Suprapubic skin (tissue), 4 donors: ENCODE measurements around the gene PCBP3. TPM values are rescaled to one million over a fixed set of nuclear protein-coding genes. Genes with fewer than 3 reads are reported as not detected.
"Not testable (repeated sequence)": the region's sequence is repeated elsewhere in the genome, so short reads cannot be mapped to it uniquely, and the experiment has no call there.

Source experiments
- DNase-seq, 2 donors: peaks; one replicate each; pipeline ENCODE4 v3.0.0-alpha.2; 2019; ENCODE audit warnings: low spot score in 2 of 2
- H3K27ac ChIP-seq: fragments of 200-600 bp; sonication (generic); one replicate; pipeline ENCODE4 v1.5.1; 2019
- H3K27me3 ChIP-seq: fragments of 200-600 bp; sonication (generic); one replicate; pipeline ENCODE4 v1.5.1; 2019
- H3K36me3 ChIP-seq: fragments of 200-600 bp; sonication (generic); one replicate; pipeline ENCODE4 v1.5.1; 2019
- H3K4me1 ChIP-seq: fragments of 200-600 bp; sonication (generic); one replicate; pipeline ENCODE4 v1.5.1; 2019
- H3K4me3 ChIP-seq: fragments of 200-600 bp; sonication (generic); one replicate; pipeline ENCODE4 v1.5.1; 2019; ENCODE audit warnings: mild to moderate bottlenecking
- H3K9me3 ChIP-seq: fragments of 200-600 bp; sonication (generic); one replicate; pipeline ENCODE4 v1.5.1; 2019
- EP300 ChIP-seq: sonication (generic); formaldehyde crosslinking; IDR thresholded peaks from one replicate; pipeline ENCODE4 v1.6.1; 2017; ENCODE audit warnings: antibody characterized with exemption
- POLR2A ChIP-seq, 2 donors: fragments of 450-650 bp; IDR thresholded peaks; one replicate each; pipeline ENCODE4 v1.6.1; 2017; ENCODE audit warnings: antibody characterized with exemption in 2 of 2, mild to moderate bottlenecking in 2 of 2, moderate library complexity in 2 of 2
- POLR2AphosphoS5 ChIP-seq, 3 donors: sonication (generic); formaldehyde crosslinking; IDR thresholded peaks; one replicate each; pipeline ENCODE4 v1.6.1; 2017; ENCODE audit warnings: antibody characterized with exemption in 3 of 3
- WGBS: methylation state at CpG from one replicate; pipeline ENCODE4 v1.1.5; 2018; 5-methylcytosine and 5-hydroxymethylcytosine counted together
- total RNA-seq, 4 donors: library from RNA; depleted of rRNA; stranded (reverse); fragments of >200 nt; gene quantifications; one replicate each; pipeline ENCODE4 v1.1.0, GENCODE V29; 2016
- TF ChIP-seq, protein P1 (sequence below), 2 donors: fragments of 200-600 bp in 1 of 2; fragments of 450-650 bp in 1 of 2; sonication (generic) in 1 of 2; IDR thresholded peaks; one replicate each; pipeline ENCODE4 v1.5.1; 2016 to 2019; ENCODE audit warnings: antibody characterized with exemption in 2 of 2, mild to moderate bottlenecking in 1 of 2, moderate library complexity in 1 of 2

The PCBP3 gene
- total RNA-seq, 4 donors from 2014 or later, result 0.97 to 7.3 (median 2.7) TPM

DNA sequence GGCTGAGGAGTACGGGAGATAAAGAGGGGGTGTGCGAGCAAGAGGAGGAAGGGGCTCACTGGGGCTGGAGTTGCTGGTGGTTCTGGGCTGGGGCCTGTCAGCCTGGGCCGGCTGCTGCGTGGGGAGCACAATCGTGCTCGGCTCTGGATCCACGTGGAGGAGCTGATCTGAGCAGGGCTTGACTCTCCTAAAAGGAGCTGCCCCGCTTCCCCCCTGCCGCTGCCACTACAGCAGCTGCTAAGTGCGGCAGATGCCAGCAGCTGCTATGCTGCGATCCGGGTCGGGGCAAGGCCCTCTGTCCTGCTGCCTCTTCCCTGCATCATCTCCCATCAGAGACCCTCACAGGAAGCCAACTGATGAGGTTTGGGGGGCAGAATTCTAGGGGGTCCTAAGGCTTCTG, 165.9 kb downstream of the PCBP3 start:
- Histone ChIP-seq H3K36me3 (no peaks in the 10 kb centered on the region), H3K4me3 (no peak overlapping the region), H3K27me3 (no peaks in the 10 kb centered on the region), H3K9me3 (no peaks in the 10 kb centered on the region), H3K4me1 (no peaks in the 10 kb centered on the region), H3K27ac (no peak overlapping the region)
- DNase-seq, result peak in 1 of 2 donors; percentile 64
- 80% methylated on average over 8 of the region's 13 CpGs for WGBS
- TF ChIP-seq, protein P1, sequence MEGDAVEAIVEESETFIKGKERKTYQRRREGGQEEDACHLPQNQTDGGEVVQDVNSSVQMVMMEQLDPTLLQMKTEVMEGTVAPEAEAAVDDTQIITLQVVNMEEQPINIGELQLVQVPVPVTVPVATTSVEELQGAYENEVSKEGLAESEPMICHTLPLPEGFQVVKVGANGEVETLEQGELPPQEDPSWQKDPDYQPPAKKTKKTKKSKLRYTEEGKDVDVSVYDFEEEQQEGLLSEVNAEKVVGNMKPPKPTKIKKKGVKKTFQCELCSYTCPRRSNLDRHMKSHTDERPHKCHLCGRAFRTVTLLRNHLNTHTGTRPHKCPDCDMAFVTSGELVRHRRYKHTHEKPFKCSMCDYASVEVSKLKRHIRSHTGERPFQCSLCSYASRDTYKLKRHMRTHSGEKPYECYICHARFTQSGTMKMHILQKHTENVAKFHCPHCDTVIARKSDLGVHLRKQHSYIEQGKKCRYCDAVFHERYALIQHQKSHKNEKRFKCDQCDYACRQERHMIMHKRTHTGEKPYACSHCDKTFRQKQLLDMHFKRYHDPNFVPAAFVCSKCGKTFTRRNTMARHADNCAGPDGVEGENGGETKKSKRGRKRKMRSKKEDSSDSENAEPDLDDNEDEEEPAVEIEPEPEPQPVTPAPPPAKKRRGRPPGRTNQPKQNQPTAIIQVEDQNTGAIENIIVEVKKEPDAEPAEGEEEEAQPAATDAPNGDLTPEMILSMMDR (IDR thresholded peaks at IDR 0.05), result no peak
- no peak for TF ChIP-seq EP300
- TF ChIP-seq POLR2A (IDR thresholded peaks at IDR 0.05), result no peak
- TF ChIP-seq POLR2AphosphoS5 (IDR thresholded peaks at IDR 0.05), result no peak

DNA sequence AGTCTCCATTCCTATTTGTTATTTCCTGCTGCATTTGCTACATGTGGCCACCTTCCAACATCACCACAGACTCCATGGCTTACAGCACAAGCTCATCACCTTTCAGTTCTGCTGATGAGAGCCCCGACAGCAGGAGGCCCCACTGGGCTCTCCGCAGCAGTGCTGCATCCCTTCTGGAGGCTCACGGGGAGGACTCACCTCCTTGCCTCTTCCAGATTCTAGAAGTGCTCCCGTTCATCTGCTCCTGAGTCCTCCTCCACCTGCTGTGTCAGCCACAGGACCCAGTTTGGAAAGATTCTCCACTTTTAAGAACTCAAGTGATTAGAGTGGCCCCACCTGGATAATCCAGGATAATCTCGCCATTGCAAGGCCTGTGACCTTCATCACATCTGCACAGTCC, 167.6 kb downstream of the PCBP3 start:
- no peaks in the 10 kb centered on the region for H3K4me1 ChIP-seq
- 77% methylated on average over 5 of the region's 5 CpGs for WGBS
- H3K4me3 ChIP-seq, result no peak overlapping the region
- no peaks in the 10 kb centered on the region for H3K27me3 ChIP-seq
- no peak for TF ChIP-seq POLR2AphosphoS5 (IDR thresholded peaks at IDR 0.05)
- TF ChIP-seq, protein P1 (IDR thresholded peaks at IDR 0.05), result no peak
- no peak for TF ChIP-seq EP300
- TF ChIP-seq POLR2A (IDR thresholded peaks at IDR 0.05), result no peak
- no peaks in the 10 kb centered on the region for H3K9me3 ChIP-seq
- no peaks in the 10 kb centered on the region for H3K36me3 ChIP-seq
- H3K27ac ChIP-seq, result no peak overlapping the region
- peak in 1 of 2 donors; percentile 7 for DNase-seq

DNA sequence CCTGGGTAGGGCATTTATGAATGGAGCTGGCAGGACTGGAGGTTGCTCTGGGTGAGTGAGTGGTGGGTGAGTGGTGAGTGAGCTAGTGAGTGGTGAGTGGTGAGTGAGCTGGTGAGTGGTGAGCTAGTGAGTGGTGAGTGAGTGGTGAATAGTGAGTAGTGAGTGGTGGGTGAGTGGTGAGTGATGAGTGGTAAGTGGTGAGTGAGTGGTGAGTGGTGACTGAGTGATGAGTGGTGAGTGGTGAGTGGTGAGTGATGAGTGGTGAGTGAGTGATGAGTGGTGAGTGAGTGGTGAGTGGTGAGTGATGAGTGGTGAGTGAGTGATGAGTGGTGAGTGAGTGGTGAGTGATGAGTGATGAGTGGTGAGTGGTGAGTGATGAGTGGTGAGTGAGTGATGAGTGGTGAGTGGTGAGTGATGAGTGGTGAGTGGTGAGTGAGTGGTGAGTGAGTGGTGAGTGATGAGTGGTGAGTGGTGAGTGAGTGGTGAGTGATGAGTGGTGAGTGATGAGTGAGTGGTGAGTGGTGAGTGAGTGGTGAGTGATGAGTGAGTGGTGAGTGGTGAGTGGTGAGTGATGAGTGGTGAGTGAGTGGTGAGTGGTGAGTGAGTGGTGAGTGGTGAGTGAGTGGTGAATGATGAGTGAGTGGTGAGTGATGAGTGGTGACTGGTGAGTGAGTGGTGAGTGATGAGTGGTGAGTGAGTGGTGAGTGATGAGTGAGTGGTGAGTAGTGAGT, 170.8 kb downstream of the PCBP3 start:
- not testable (repeated sequence) for H3K27me3 ChIP-seq, H3K9me3 ChIP-seq, H3K4me1 ChIP-seq, H3K4me3 ChIP-seq, H3K36me3 ChIP-seq, H3K27ac ChIP-seq
- DNase-seq, result peak in 1 of 2 donors; percentile 26

DNA sequence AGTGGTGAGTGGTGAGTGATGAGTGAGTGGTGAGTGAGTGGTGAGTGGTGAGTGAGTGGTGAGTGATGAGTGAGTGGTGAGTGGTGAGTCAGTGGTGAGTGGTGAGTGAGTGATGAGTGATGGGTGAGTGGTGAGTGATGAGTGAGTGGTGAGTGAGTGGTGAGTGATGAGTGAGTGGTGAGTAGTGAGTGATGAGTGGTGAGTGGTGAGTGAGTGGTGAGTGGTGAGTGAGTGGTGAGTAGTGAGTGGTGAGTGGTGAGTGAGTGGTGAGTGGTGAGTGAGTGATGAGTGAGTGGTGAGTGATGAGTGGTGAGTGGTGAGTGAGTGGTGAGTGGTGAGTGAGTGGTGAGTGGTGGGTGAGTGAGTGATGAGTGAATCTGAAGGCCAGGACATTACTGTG, 172.3 kb downstream of the PCBP3 start:
- not testable (repeated sequence) for H3K27me3 ChIP-seq, H3K4me1 ChIP-seq, H3K4me3 ChIP-seq, H3K27ac ChIP-seq, H3K9me3 ChIP-seq, DNase-seq, H3K36me3 ChIP-seq

DNA sequence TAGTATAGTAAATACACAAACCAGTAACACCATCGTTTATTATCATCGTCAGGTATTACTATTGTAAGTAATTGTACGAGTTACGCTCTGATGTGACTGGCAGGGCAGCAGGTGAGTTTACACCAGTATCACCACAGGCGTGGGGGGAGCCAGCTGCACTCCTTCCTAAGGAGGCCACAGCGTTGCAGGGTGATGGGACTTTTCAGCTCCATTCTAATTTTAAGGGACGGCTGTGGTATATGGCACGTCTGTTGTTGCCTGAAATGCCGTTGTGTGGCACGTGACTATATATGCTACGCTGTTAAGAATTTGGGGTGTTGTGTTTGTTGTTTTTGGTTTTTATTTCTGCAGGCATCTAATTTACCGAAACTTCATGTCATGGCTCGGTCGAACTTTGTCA, 173.3 kb downstream of the PCBP3 start:
- no peak for DNase-seq
- Histone ChIP-seq H3K4me1 (peaks cover 3% of the 10 kb centered on the region), H3K36me3 (no peaks in the 10 kb centered on the region), H3K4me3 (no peak overlapping the region), H3K27me3 (peaks cover 8% of the 10 kb centered on the region), H3K27ac (no peak overlapping the region), H3K9me3 (no peaks in the 10 kb centered on the region)
- no peak for TF ChIP-seq EP300
- TF ChIP-seq, protein P1 (IDR thresholded peaks at IDR 0.05), result no peak
- TF ChIP-seq POLR2AphosphoS5 (IDR thresholded peaks at IDR 0.05), result no peak
- no peak for TF ChIP-seq POLR2A (IDR thresholded peaks at IDR 0.05)
- whole genome bisulfite sequencing, result 89% methylated on average over 14 of the region's 14 CpGs

DNA sequence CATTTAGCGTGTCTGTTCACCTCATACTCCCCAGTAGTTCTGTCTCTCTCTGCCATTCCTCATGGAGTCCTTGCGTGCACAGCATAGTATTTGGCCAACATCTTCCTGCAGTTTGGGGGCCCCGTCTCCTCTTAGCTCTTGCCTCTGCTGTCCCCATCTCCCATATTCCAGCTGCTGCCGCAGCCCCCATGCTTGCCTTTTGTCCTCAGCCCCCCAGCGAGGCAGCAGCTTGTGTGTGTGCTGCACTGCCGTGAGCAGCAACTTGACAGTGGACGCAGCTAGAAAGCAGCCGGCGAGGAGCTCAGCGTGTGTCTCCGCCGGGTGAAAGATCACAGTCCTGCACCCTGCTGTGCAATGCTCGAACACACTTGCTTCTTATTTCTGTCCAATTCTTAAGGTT, 173.8 kb downstream of the PCBP3 start:
- TF ChIP-seq EP300 (no peak), POLR2A (IDR thresholded peaks at IDR 0.05) (no peak), POLR2AphosphoS5 (IDR thresholded peaks at IDR 0.05) (no peak)
- TF ChIP-seq, protein P1 (IDR thresholded peaks at IDR 0.05), result no peak
- no peak overlapping the region for H3K27ac ChIP-seq
- no peak for DNase-seq
- H3K36me3 ChIP-seq, result no peaks in the 10 kb centered on the region
- peaks cover 13% of the 10 kb centered on the region for H3K27me3 ChIP-seq
- H3K4me3 ChIP-seq, result no peak overlapping the region
- WGBS, result 77% methylated on average over 13 of the region's 13 CpGs
- no peaks in the 10 kb centered on the region for H3K9me3 ChIP-seq
- H3K4me1 ChIP-seq, result peaks cover 3% of the 10 kb centered on the region
